GM13977 (cell line): ENCODE data around the gene SYCE3.

Experiments
- DNase-seq: peaks from one replicate; pipeline ENCODE4 v3.0.0; 2012; ENCODE audit warnings: low spot score
- CTCF ChIP-seq: IDR thresholded peaks from 2 replicates; pipeline ENCODE4 v1.5.1; 2012; ENCODE audit warnings: mild to moderate bottlenecking, control low read depth; ENCODE audit not compliant: insufficient read depth; ENCODE audit errors: extremely low read depth, missing control alignments
- in situ Hi-C: fragments of 300-500 bp; cut with MboI; formaldehyde crosslinking; loops from one replicate; pipeline ENCODE4 v1.12.0; 2022; ENCODE audit warnings: low sequenced_read_pairs, low pct_unique_long_range_greater_than_20kb, mixed read lengths, inconsistent platforms; ENCODE audit not compliant: unreplicated experiment

The SYCE3 gene

GRCh38 chr22:50562523-50563412, at the start of gene SYCE3:
SYCE3 (minus strand) TSS chr22:50562919; CDS start chr22:50556405, 6,514 bp downstream.
- peak; percentile 90 for TF ChIP-seq CTCF
- in situ Hi-C loops: no loop called here
- peak; percentile 96 for DNase-seq

GRCh38 chr22:50612168-50612527, 49.4 kb upstream of the SYCE3 start:
- no peak for DNase-seq
- in situ Hi-C loops: no loop called here
- no peak for TF ChIP-seq CTCF

- no peak for TF ChIP-seq CTCF
- DNase-seq: no peak
- in situ Hi-C loops: no loop called here
These were observed 48.8 kb upstream of the SYCE3 start for GRCh38 chr22:50611341-50612060.

- no peak for DNase-seq
- in situ Hi-C loops: no loop called here
- TF ChIP-seq CTCF: no peak
These were observed 47.9 kb upstream of the SYCE3 start for GRCh38 chr22:50610581-50610980.

- in situ Hi-C loops: no loop called here
- TF ChIP-seq CTCF: no peak
- DNase-seq: no peak
These were observed 47.3 kb upstream of the SYCE3 start for GRCh38 chr22:50610041-50610451.

- no peak for TF ChIP-seq CTCF
- in situ Hi-C loops: no loop called here
These were observed 46.9 kb upstream of the SYCE3 start for GRCh38 chr22:50609599-50609998.

More at GRCh38 chr22:50609599-50609998, 46.9 kb upstream of the SYCE3 start:
- DNase-seq: no peak
